Hepatocyte (in vitro differentiated cells): Measurements from ENCODE around the gene CACFD1.

Experiments used
- EZH2 ChIP-seq: fragments of 200-600 bp; sonication (generic); IDR thresholded peaks from 2 replicates; pipeline ENCODE4 v1.6.1; 2016; ENCODE audit warnings: antibody characterized with exemption, mild to moderate bottlenecking, borderline replicate concordance
- TF ChIP-seq, protein P1 (sequence below): fragments of 200-600 bp; sonication (generic); IDR thresholded peaks from 2 replicates; pipeline ENCODE4 v1.5.1; 2016; ENCODE audit warnings: antibody characterized with exemption, mild to moderate bottlenecking; ENCODE audit not compliant: poor library complexity

DNA sequence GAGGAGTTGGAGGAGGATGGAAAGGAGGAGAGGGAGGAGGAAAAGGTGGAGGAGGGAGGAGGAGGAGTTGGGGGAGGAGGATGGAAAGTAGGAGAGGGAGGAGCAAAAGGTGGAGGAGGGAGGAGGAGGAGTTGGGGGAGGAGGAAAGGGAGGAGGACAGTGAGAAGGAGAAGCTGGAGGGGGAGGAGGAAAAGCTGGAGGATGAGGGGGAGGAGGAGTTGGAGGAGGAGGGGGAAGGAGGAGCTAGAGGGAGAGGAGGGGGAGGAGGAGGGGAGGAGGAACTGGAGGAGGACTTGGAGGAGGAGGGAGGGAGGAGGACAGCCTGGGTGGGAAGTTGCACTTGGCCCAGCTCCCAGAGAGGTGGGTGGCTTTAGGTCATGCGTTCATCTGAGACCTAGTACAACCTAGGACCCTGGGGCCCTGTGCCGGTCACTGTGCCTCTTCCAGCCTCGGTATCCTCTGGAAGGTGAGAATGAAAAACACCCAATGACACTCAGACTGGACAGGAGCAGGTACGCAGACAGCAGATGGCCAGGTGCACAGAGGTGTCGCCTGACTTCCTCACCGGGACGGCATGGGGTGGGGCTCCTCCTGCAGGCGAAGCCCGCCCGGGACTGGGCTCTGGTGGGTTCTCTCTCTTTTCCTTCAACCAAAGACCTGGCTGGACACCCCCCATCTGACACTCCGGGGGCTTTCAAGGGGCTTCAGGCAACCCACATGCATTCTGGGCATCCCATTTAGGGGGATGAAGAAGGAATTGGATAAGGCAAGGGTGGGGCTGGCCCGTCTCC, 31.3 kb downstream of the CACFD1 start:
- TF ChIP-seq, protein P1, sequence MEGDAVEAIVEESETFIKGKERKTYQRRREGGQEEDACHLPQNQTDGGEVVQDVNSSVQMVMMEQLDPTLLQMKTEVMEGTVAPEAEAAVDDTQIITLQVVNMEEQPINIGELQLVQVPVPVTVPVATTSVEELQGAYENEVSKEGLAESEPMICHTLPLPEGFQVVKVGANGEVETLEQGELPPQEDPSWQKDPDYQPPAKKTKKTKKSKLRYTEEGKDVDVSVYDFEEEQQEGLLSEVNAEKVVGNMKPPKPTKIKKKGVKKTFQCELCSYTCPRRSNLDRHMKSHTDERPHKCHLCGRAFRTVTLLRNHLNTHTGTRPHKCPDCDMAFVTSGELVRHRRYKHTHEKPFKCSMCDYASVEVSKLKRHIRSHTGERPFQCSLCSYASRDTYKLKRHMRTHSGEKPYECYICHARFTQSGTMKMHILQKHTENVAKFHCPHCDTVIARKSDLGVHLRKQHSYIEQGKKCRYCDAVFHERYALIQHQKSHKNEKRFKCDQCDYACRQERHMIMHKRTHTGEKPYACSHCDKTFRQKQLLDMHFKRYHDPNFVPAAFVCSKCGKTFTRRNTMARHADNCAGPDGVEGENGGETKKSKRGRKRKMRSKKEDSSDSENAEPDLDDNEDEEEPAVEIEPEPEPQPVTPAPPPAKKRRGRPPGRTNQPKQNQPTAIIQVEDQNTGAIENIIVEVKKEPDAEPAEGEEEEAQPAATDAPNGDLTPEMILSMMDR: no peak
- TF ChIP-seq EZH2: no peak
